ENCODE data around the gene PRRG2. TPM values are rescaled to one million over a fixed set of nuclear protein-coding genes. Genes with fewer than 3 reads are reported as not detected.
A peak's percentile ranks its signal among the peaks of the same experiment; 100 is the strongest.

The PRRG2 gene
- total and polyA plus RNA-seq, 9 of the 15 experiments (the other 6 are each of a cell fraction or from before 2014, with no cell fraction given) = 0.06 to 1.1 (median 0.33) TPM

GRCh38 chr19:49637821-49638738, 57.0 kb downstream of the PRRG2 start:
- no peaks in the 10 kb centered on the region for H3K9me3 ChIP-seq (replicated peaks; ENCODE audit: control insufficient read depth, insufficient read depth, low read depth, low read length)
- H3K27ac ChIP-seq (ENCODE audit: extremely low read depth, low read depth, low read length) = no peak overlapping the region; the same call in 2 of the 3 replicates
- no peaks in the 10 kb centered on the region for H3K9me1 ChIP-seq (ENCODE audit: control insufficient read depth, insufficient read depth, low read length)
- in situ Hi-C loops (cut with MboI) = no loop called here
- H3K4me2 ChIP-seq (ENCODE audit: insufficient read depth, low read length) = peak overlapping the region; percentile 48
- 19% methylated on average over 8 of the region's 19 CpGs for WGBS (ENCODE audit: insufficient coverage, low coverage, missing lambda C conversion rate)
- H3K79me2 ChIP-seq (ENCODE audit: control insufficient read depth, insufficient read depth, low read length) = peaks cover 20% of the 10 kb centered on the region
- no peak for ATAC-seq
- ChIA-PET POLR2A (interaction anchor here (0.8 to 1.8 kb wide), 3 partner anchors 10 to 38 kb away, joined by 3 to 4 read pairs (median 3); no protein-coding TSS in a partner anchor), CTCF (ENCODE audit: low intra/inter-chr PET ratio) (no interaction called here)
- peak overlapping the region; percentile 18; the same call in 1 of the 2 replicates for H3K4me3 ChIP-seq
- no peaks in the 10 kb centered on the region for H3K36me3 ChIP-seq (ENCODE audit: control insufficient read depth, insufficient read depth, low read length)
- intact Hi-C loops (cut with micrococcal nuclease) = no loop called here
- peak overlapping the region; percentile 19; the same call in 1 of the 2 replicates for H2AFZ ChIP-seq (ENCODE audit: low read depth, low read length)
- H4K20me1 ChIP-seq (replicated peaks; ENCODE audit: control insufficient read depth, insufficient read depth, low read length) = no peaks in the 10 kb centered on the region
- peak overlapping the region; percentile 13 to 75; a peak in 2 of 4 replicates for H3K9ac ChIP-seq (ENCODE audit: insufficient read depth in 1 of 2, low read depth in 2 of 2, low read length in 2 of 2)
- DNase-seq (ENCODE audit: extremely low read depth in 1 of 4, low spot score in 3 of 4) = peak; percentile 51 to 77 (median 73)
- H3K4me1 ChIP-seq (replicated peaks in 1 of 2; ENCODE audit: control insufficient read depth in 2 of 2, insufficient read depth in 2 of 2, low read length in 2 of 2) = peaks cover 13 to 51% of the 10 kb centered on the region in 2 experiments
- BruUV-seq (replicated peaks) = no TSS peak
- FAIRE-seq = peak; percentile 69
- no peaks in the 10 kb centered on the region for H3K27me3 ChIP-seq (ENCODE audit: control insufficient read depth in 2 of 2, insufficient read depth in 2 of 2, low read length in 2 of 2)
- peak in 1 of 2 experiments; percentile 12; a peak in 1 of 4 replicates for TF ChIP-seq HDAC1 (IDR thresholded peaks at IDR 0.05)
- no peak for TF ChIP-seq NR3C1 (CRISPR knock-in tag; IDR thresholded peaks at IDR 0.05)
- peak in 1 of 2 experiments; percentile 90 for TF ChIP-seq AFF1 (IDR thresholded peaks at IDR 0.05; ENCODE audit: low read depth in 1 of 2, partially characterized antibody in 2 of 2)
- TF ChIP-seq ZNF263 (CRISPR knock-in tag; IDR thresholded peaks at IDR 0.05; ENCODE audit: borderline replicate concordance) = peak; percentile 95
- no peak for TF ChIP-seq ATF4 (CRISPR knock-in tag; IDR thresholded peaks at IDR 0.05)
- TF ChIP-seq FOXK2 (conservative IDR thresholded peaks at IDR 0.05 in 1 of 2, IDR thresholded peaks at IDR 0.05 in 1 of 2; ENCODE audit: low read depth in 2 of 2) = peak; percentile 46 to 49; a peak in 2 of 4 replicates
- no peak for TF ChIP-seq NBN (IDR thresholded peaks at IDR 0.05; ENCODE audit: low read depth)
- TF ChIP-seq ELF4 (CRISPR knock-in tag; IDR thresholded peaks at IDR 0.05) = no peak
- no peak for TF ChIP-seq PHF20 (IDR thresholded peaks at IDR 0.05; ENCODE audit: partially characterized antibody)
- TF ChIP-seq CXXC5 (CRISPR knock-in tag; IDR thresholded peaks at IDR 0.05) = peak; percentile 11; the same call in 1 of the 2 replicates
- TF ChIP-seq ZFP36 (IDR thresholded peaks at IDR 0.05; ENCODE audit: low read depth, low read length, partially characterized antibody) = peak; percentile 77
- no peak for TF ChIP-seq ZBTB43 (CRISPR knock-in tag; IDR thresholded peaks at IDR 0.05)
- peak; percentile 28 to 39; a peak in 1 of 4 replicates for TF ChIP-seq NRF1 (conservative IDR thresholded peaks at IDR 0.05 in 1 of 2, IDR thresholded peaks at IDR 0.05 in 1 of 2)
- TF ChIP-seq HDAC2 (IDR thresholded peaks at IDR 0.05) = peak; percentile 33; the same call in 1 of the 2 replicates
